Sigmoid colon (tissue), 7 donors: ENCODE measurements around the gene CCDC91. TPM values are rescaled to one million over a fixed set of nuclear protein-coding genes. Genes with fewer than 3 reads are reported as not detected.

Experiments used
- DNase-seq: peaks from one replicate; pipeline ENCODE4 v3.0.0-alpha.2; 2019
- H3K27ac ChIP-seq, 4 donors: fragments of 200-600 bp; sonication (generic); one replicate each; pipeline ENCODE4 v1.5.1; 2016 to 2019; ENCODE audit warnings: mild to moderate bottlenecking in 1 of 4
- H3K27me3 ChIP-seq, 3 donors: fragments of 200-600 bp; sonication (generic); one replicate each; pipeline ENCODE4 v1.5.1; 2019; ENCODE audit warnings: mild to moderate bottlenecking in 1 of 3
- H3K36me3 ChIP-seq, 4 donors: fragments of 200-600 bp; sonication (generic); one replicate each; pipeline ENCODE4 v1.5.1; 2016 to 2019
- H3K4me1 ChIP-seq, 4 donors: fragments of 200-600 bp; sonication (generic); one replicate each; pipeline ENCODE4 v1.5.1; 2017 to 2019
- H3K4me3 ChIP-seq, 4 donors: fragments of 200-600 bp; sonication (generic); one replicate each; pipeline ENCODE4 v1.5.1; 2017 to 2019; ENCODE audit warnings: mild to moderate bottlenecking in 2 of 4, moderate library complexity in 1 of 4
- H3K9me3 ChIP-seq, 4 donors: fragments of 200-600 bp in 3 of 4; sonication (generic) in 3 of 4; one replicate each; pipeline versions ENCODE4 v1.5.1 to v1.6.1; 2013 to 2019
- CTCF ChIP-seq, 4 experiments: fragments of 450-650 bp in 3 of 4; fragments of 200-600 bp in 1 of 4; IDR thresholded peaks; one replicate each; pipeline ENCODE4 v1.5.1; 2016 to 2019; ENCODE audit warnings: antibody characterized with exemption in 4 of 4, mild to moderate bottlenecking in 3 of 4, moderate library complexity in 2 of 4
- EP300 ChIP-seq, 4 donors: sonication (generic); formaldehyde crosslinking; IDR thresholded peaks; one replicate each; pipeline ENCODE4 v1.6.1; 2017; ENCODE audit warnings: antibody characterized with exemption in 4 of 4
- POLR2A ChIP-seq, 2 donors: fragments of 450-650 bp; IDR thresholded peaks; one replicate each; pipeline ENCODE4 v1.6.1; 2016; ENCODE audit warnings: antibody characterized with exemption in 2 of 2, mild to moderate bottlenecking in 2 of 2, moderate library complexity in 2 of 2
- POLR2AphosphoS5 ChIP-seq, 4 donors: sonication (generic); formaldehyde crosslinking; IDR thresholded peaks; one replicate each; pipeline ENCODE4 v1.6.1; 2017; ENCODE audit warnings: antibody characterized with exemption in 4 of 4
- WGBS, 2 donors: extraction: QIAGEN DNeasy Blood & Tissue Kit; methylation state at CpG; one replicate each; pipeline ENCODE4 v1.1.7; 2013; 5-methylcytosine and 5-hydroxymethylcytosine counted together
- intact Hi-C: fragments of 100-400 bp; cut with DNase I; formaldehyde crosslinking; loops from one replicate; pipeline ENCODE4 v1.15.1; 2023
- polyA plus RNA-seq, 3 donors: library from polyadenylated mRNA; stranded (reverse); fragments of 200-250 nt; gene quantifications; one replicate each; pipeline ENCODE4 v1.2.3, GENCODE V29; 2013
- total RNA-seq, 4 donors: library from RNA; depleted of rRNA; stranded (reverse); fragments of >200 nt; gene quantifications; one replicate each; pipeline ENCODE4 v1.1.0, GENCODE V29; 2016
- donor health status: healthy with polysubstance abuse.
- donor health status: Bipolar disorder and iron deficiency.
- donor health status: healthy.

Gene CCDC91
- total and polyA plus RNA-seq, 7 donors = 12.4 to 85.7 (median 42.9) TPM

- H3K4me1 ChIP-seq = no peaks in the 10 kb centered on the region
- H3K27me3 ChIP-seq = no peaks in the 10 kb centered on the region
- H3K27ac ChIP-seq = no peak overlapping the region
- H3K4me3 ChIP-seq = no peak overlapping the region
- no peaks in the 10 kb centered on the region for H3K9me3 ChIP-seq
- WGBS, 2 donors = 94 to 95% methylated on average over 1 of the region's 1 CpG
- DNase-seq = no peak
- H3K36me3 ChIP-seq = no peaks in the 10 kb centered on the region
- intact Hi-C loops = no loop called here
- TF ChIP-seq POLR2A (IDR thresholded peaks at IDR 0.05) (no peak), POLR2AphosphoS5 (IDR thresholded peaks at IDR 0.05) (no peak), EP300 (IDR thresholded peaks at IDR 0.05) (no peak), CTCF (IDR thresholded peaks at IDR 0.05) (no peak)
Measured at GRCh38 chr12:28484156-28484555, 293.9 kb downstream of the CCDC91 start.

- no peaks in the 10 kb centered on the region for H3K27me3 ChIP-seq
- 90 to 97% methylated on average over 1 of the region's 1 CpG for WGBS, 2 donors
- H3K36me3 ChIP-seq = no peaks in the 10 kb centered on the region
- H3K4me3 ChIP-seq = no peak overlapping the region
- no peaks in the 10 kb centered on the region for H3K9me3 ChIP-seq
- intact Hi-C loops = no loop called here
- no peak overlapping the region for H3K27ac ChIP-seq
- no peak for DNase-seq
- H3K4me1 ChIP-seq = no peaks in the 10 kb centered on the region
- no peak for TF ChIP-seq CTCF (IDR thresholded peaks at IDR 0.05)
- TF ChIP-seq POLR2AphosphoS5 (IDR thresholded peaks at IDR 0.05) = no peak
- no peak for TF ChIP-seq POLR2A (IDR thresholded peaks at IDR 0.05)
- TF ChIP-seq EP300 (IDR thresholded peaks at IDR 0.05) = no peak
Measured at GRCh38 chr12:28486521-28486920, 296.3 kb downstream of the CCDC91 start.

GRCh38 chr12:28489246-28489645 lies 299.0 kb downstream of the CCDC91 start:
- no peak overlapping the region for H3K27ac ChIP-seq
- 84 to 97% methylated on average over 2 of the region's 2 CpGs for WGBS, 2 donors
- no peak overlapping the region for H3K4me3 ChIP-seq
- no peak for DNase-seq
- intact Hi-C loops = no loop called here
- no peaks in the 10 kb centered on the region for H3K9me3 ChIP-seq
- no peaks in the 10 kb centered on the region for H3K4me1 ChIP-seq
- H3K36me3 ChIP-seq = no peaks in the 10 kb centered on the region
- TF ChIP-seq EP300 (IDR thresholded peaks at IDR 0.05) = no peak
- no peak for TF ChIP-seq POLR2AphosphoS5 (IDR thresholded peaks at IDR 0.05)
- no peak for TF ChIP-seq CTCF (IDR thresholded peaks at IDR 0.05)
- no peak for TF ChIP-seq POLR2A (IDR thresholded peaks at IDR 0.05)
- no peaks in the 10 kb centered on the region for H3K27me3 ChIP-seq

GRCh38 chr12:28497889-28498411 lies 307.7 kb downstream of the CCDC91 start:
- TF ChIP-seq EP300 (IDR thresholded peaks at IDR 0.05) (no peak), POLR2A (IDR thresholded peaks at IDR 0.05) (no peak), CTCF (IDR thresholded peaks at IDR 0.05) (no peak), POLR2AphosphoS5 (IDR thresholded peaks at IDR 0.05) (no peak)
- Histone ChIP-seq H3K27ac (no peak overlapping the region), H3K27me3 (no peaks in the 10 kb centered on the region), H3K9me3 (no peaks in the 10 kb centered on the region), H3K4me1 (peaks cover 0 to 4% (median 0%) of the 10 kb centered on the region in 4 donors), H3K36me3 (no peaks in the 10 kb centered on the region), H3K4me3 (no peak overlapping the region)
- no peak for DNase-seq
- intact Hi-C loops = no loop called here

- TF ChIP-seq POLR2AphosphoS5 (IDR thresholded peaks at IDR 0.05) (no peak), EP300 (IDR thresholded peaks at IDR 0.05) (no peak), POLR2A (IDR thresholded peaks at IDR 0.05) (no peak), CTCF (IDR thresholded peaks at IDR 0.05) (no peak)
- 83 to 90% methylated on average over 1 of the region's 1 CpG for WGBS, 2 donors
- no peak for DNase-seq
- intact Hi-C loops = no loop called here
- H3K9me3 ChIP-seq = no peaks in the 10 kb centered on the region
- no peak overlapping the region for H3K4me3 ChIP-seq
- H3K27ac ChIP-seq = no peak overlapping the region
- H3K36me3 ChIP-seq = no peaks in the 10 kb centered on the region
- no peaks in the 10 kb centered on the region for H3K27me3 ChIP-seq
- H3K4me1 ChIP-seq = peaks cover 0 to 4% (median 0%) of the 10 kb centered on the region in 4 donors
Measured at GRCh38 chr12:28498850-28499249, 308.6 kb downstream of the CCDC91 start.
